ENCODE results near the gene SLC44A5.
"Not testable (repeated sequence)": the region's sequence is repeated elsewhere in the genome, so short reads cannot be mapped to it uniquely, and the experiment has no call there.

SLC44A5 gene

GRCh38 chr1:75188892-75189291 lies 422.0 kb downstream of the SLC44A5 start:
- DNase-seq (ENCODE audit: low read depth in 2 of 2) = no peak

DNA sequence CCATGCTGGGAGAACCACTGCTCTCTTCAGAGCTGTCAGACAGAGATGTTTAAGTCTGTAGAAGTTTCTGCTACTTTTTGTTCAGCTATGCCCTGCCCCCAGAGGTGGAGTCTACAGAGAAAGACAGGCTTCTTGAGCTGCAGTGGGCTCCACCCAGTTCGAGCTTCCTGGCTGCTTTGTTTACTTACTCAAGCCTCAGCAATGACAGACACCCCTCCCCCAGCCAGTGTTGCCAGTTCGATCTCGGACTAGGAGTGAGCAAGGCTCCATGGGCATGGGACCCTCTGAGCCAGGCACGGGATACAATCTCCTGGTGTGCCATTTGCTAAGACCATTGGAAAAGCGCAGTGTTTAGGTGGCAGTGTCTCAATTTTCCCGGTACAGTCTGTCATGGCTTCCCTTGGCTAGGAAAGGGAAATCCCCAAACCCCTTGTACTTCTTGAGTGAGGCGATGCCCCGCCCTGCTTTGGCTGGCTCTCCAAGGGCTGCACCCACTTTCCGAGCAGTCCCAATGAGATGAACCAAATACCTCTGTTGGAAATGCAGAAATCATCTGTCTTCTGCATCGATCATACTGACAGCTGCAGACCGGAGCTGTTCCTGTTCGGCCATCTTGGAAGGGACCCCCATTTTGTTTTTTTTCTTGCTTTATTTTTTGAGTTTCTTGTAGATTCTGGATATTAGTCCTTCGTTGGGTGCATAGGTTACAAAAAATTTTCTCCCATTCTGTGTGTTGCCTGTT lies 429.5 kb downstream of the SLC44A5 start:
- not testable (repeated sequence) for DNase-seq (ENCODE audit: low read depth in 2 of 2)

- DNase-seq (ENCODE audit: low read depth in 2 of 2) = no peak
These were observed 436.7 kb downstream of the SLC44A5 start for GRCh38 chr1:75174031-75174760.

GRCh38 chr1:75172556-75172955 lies 438.4 kb downstream of the SLC44A5 start:
- DNase-seq (ENCODE audit: low read depth in 2 of 2) = no peak

- DNase-seq (ENCODE audit: low read depth in 2 of 2) = no peak
These were observed 439.0 kb downstream of the SLC44A5 start for GRCh38 chr1:75171876-75172275.

- no peak for DNase-seq (ENCODE audit: low read depth in 2 of 2)
These were observed 439.9 kb downstream of the SLC44A5 start for GRCh38 chr1:75170981-75171380.

DNA sequence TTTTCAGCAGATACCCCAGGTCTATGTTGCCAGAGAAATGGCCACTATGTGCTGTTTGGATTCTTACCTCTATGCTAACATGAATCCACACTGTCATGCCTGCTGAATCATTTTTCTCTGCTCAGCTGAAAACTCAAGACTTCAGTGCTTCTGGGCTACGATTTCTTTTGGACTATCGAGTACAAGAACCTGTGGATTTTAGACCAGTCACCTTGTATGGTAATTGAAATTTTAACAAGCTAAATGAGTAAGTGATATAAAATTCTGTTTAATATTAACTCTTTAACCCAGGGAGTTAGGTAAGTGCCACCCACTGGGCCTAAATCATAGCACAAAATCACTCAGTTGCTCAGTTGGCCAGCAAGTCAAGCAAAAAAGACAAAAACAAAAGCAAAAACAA lies 440.9 kb downstream of the SLC44A5 start:
- no peak for DNase-seq (ENCODE audit: low read depth in 2 of 2)

GRCh38 chr1:75166821-75167220 lies 444.1 kb downstream of the SLC44A5 start:
- DNase-seq (ENCODE audit: low read depth in 2 of 2) = no peak

DNA sequence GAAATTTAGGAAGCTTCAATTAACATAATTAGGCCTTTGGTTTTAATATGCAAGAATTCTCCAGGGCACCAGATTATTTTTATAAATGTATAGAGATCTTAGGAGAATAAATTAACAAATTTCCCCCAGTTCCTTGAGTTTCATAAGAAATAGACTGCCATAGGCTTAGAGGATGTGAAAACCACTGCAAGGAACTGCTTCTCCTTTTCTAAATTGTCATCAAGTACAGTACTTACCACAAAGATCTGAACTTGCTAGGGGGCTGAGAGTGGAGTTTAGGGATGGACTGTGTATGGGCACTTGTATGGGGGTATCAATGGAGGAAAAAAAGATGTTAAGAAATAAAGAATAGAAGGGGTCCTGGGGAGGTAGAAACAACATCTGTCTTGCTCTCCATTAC lies 445.6 kb downstream of the SLC44A5 start:
- DNase-seq (ENCODE audit: low read depth in 2 of 2) = no peak

DNA sequence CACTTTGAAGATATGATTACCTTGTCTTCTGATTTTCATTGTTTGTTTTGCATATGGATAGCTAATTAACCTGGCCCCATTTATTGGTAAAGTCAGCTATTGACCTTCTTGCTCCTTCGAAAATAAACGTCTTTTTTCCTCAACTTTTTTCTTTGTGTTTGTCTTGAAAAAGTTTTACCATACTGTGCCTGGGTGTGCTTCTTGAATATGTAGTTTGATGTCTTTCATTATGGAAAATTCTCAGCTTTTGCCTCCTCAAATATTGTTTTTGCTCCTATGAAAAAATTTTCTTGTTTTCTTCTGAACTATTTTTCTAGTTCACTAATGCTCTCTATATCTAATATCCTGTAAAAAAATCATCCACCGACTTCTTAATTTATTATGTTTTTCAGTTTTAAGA lies 451.8 kb downstream of the SLC44A5 start:
- DNase-seq (ENCODE audit: low read depth in 2 of 2) = no peak
